Measurements from ENCODE around the gene KRTAP10-5.
"Not testable (repeated sequence)": the region's sequence is repeated elsewhere in the genome, so short reads cannot be mapped to it uniquely, and the experiment has no call there.

KRTAP10-5 gene

GRCh38 chr21:44580231-44580821 is at the start of gene KRTAP10-5:
KRTAP10-5 (minus strand) TSS chr21:44580604; CDS start chr21:44580578, 26 bp downstream.
- not testable (repeated sequence) for DNase-seq

GRCh38 chr21:44628707-44629391 is 48.4 kb upstream of the KRTAP10-5 start:
- no peak for DNase-seq

GRCh38 chr21:44627831-44628233 is 47.4 kb upstream of the KRTAP10-5 start:
- DNase-seq, result not testable (repeated sequence)

GRCh38 chr21:44627181-44627822 is 46.9 kb upstream of the KRTAP10-5 start:
- not testable (repeated sequence) for DNase-seq

- no peak for DNase-seq
Measured at GRCh38 chr21:44626673-44627143, 46.3 kb upstream of the KRTAP10-5 start, which contains the start of gene KRTAP10-9. KRTAP10-9 (plus strand) TSS chr21:44627093; CDS start chr21:44627172, 79 bp downstream.

- DNase-seq, result no peak
Measured at GRCh38 chr21:44626262-44626661, 45.9 kb upstream of the KRTAP10-5 start.

GRCh38 chr21:44625756-44626155 is 45.4 kb upstream of the KRTAP10-5 start:
- DNase-seq, result no peak

GRCh38 chr21:44623575-44623974 is 43.2 kb upstream of the KRTAP10-5 start:
- DNase-seq, result no peak

- no peak for DNase-seq
Measured at GRCh38 chr21:44619886-44620285, 39.5 kb upstream of the KRTAP10-5 start.

- no peak for DNase-seq
Measured at GRCh38 chr21:44618909-44619308, 38.5 kb upstream of the KRTAP10-5 start.

- DNase-seq, result no peak
Measured at GRCh38 chr21:44618504-44618903, 38.1 kb upstream of the KRTAP10-5 start.

GRCh38 chr21:44617071-44617501 is 36.7 kb upstream of the KRTAP10-5 start:
- no peak for DNase-seq

- DNase-seq, result no peak
Measured at GRCh38 chr21:44616591-44616926, 36.2 kb upstream of the KRTAP10-5 start.

- DNase-seq, result no peak
Measured at GRCh38 chr21:44615911-44616590, 35.6 kb upstream of the KRTAP10-5 start.

- DNase-seq, result no peak
Measured at GRCh38 chr21:44615466-44615865, 35.1 kb upstream of the KRTAP10-5 start.

- no peak for DNase-seq
Measured at GRCh38 chr21:44614961-44615391, 34.6 kb upstream of the KRTAP10-5 start.

GRCh38 chr21:44614161-44614631 is 33.8 kb upstream of the KRTAP10-5 start:
- no peak for DNase-seq

- DNase-seq, result no peak
Measured at GRCh38 chr21:44613386-44614155, 33.2 kb upstream of the KRTAP10-5 start.

GRCh38 chr21:44612669-44613229 is 32.3 kb upstream of the KRTAP10-5 start:
- DNase-seq, result no peak

GRCh38 chr21:44612029-44612486 is 31.7 kb upstream of the KRTAP10-5 start, which contains the start of gene KRTAP10-8:
KRTAP10-8 (plus strand) TSS chr21:44612079; CDS start chr21:44612101, 22 bp downstream.
- DNase-seq, result no peak

- no peak for DNase-seq
Measured at GRCh38 chr21:44611551-44611950, 31.1 kb upstream of the KRTAP10-5 start.

Data from left hindlimb (tissue), 1 donor.